ENCODE results near the gene PATE1.
"Not testable (repeated sequence)": the region's sequence is repeated elsewhere in the genome, so short reads cannot be mapped to it uniquely, and the experiment has no call there.

PATE1 gene, protein sequence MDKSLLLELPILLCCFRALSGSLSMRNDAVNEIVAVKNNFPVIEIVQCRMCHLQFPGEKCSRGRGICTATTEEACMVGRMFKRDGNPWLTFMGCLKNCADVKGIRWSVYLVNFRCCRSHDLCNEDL

GRCh38 chr11:125745979-125746378 is at the start of gene PATE1:
TSS of gene PATE1 (plus strand) at chr11:125746279. CDS start at chr11:125746305, 26 bp downstream.
- no peak for DNase-seq (ENCODE audit: low read depth in 1 of 2, low spot score in 1 of 2)

DNA sequence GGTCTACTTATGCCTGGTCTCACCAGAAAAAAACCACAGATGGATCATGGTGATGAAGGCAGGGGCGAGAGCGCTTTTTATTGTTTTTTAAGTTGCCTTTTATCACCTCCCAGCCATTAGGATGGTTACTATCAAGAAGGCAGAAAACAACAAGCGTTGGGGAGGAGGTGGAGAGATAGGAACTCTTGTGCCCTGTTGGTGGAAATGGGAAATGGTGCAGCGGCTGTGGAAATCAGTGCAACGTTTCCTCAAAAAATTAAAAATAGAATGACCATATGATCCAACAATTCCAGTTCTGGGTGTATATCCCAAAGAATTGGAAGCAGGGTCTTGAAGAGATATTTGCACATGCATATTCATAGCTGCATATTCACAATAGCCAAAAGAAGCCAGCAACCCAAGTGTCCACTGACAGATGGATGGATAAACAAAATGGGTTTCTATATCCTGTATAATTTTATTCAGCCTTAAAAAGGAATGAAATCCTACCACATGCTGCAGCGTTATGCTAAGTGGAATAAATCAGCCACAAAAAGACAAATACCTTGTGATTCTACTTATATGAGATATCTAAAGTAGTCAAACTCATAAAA is 45.0 kb upstream of the PATE1 start:
- no peak for DNase-seq (ENCODE audit: low read depth in 1 of 2, low spot score in 1 of 2)

DNA sequence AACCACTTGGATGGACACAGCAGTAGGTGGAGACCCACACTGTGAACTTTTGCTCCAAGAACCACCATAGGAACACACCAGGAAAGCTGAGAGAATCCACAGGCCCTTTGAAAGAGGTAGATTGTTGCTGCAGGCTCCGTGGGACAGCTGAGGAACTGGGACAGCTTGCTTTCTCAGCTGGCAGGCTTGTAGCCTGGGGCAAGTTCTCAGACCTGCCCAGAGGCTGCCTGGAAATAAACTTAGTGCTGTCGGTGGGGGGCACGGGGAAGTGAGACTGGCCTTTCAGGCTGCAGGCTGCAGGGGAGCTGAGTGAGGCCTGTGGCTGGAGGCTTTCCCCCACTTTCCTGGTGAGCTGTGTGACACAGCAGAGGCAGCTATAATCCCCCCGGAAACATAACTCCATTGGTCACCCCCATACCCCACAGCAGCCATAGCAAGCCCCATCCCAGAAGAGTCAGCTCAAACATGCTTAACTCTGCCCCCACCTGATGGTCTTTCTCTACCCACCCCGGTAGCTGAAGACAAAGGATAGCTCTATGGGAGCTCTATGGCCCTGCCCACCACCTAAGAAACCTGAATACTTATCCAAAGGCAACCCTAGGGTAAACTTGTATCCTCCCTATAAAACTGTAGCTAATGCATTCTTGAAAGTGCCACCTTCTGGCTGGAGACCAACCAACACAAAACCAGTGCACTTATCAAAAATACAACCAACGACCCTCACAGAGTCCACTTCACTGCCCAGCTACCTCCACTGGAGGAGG is 44.0 kb upstream of the PATE1 start:
- no peak for DNase-seq (ENCODE audit: low read depth in 1 of 2, low spot score in 1 of 2)

DNA sequence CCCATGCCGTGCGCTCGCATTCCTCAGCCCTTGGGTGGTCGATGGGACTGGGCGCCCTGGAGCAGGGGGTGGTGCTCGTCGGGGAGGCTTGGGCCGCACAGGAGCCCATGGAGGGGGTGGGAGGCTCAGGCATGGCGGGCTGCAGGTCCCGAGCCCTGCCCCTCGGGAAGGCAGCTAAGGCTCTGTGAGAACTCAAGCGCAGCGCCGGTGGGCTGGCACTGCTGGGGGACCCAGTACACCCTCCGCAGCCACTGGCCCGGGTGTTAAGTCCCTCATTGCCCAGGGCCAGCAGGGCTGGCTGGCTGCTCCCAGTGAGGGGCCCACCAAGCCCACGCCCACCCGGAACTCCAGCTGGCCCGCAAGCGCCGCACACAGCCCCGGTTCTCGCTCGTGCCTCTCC is 41.4 kb upstream of the PATE1 start:
- not testable (repeated sequence) for DNase-seq (ENCODE audit: low read depth in 1 of 2, low spot score in 1 of 2)

GRCh38 chr11:125720781-125721180 is 25.3 kb upstream of the PATE1 start:
- no peak for DNase-seq (ENCODE audit: low read depth in 1 of 2, low spot score in 1 of 2)

- DNase-seq (ENCODE audit: low read depth in 1 of 2, low spot score in 1 of 2): no peak
These were observed 22.0 kb upstream of the PATE1 start for GRCh38 chr11:125724125-125724524.

DNA sequence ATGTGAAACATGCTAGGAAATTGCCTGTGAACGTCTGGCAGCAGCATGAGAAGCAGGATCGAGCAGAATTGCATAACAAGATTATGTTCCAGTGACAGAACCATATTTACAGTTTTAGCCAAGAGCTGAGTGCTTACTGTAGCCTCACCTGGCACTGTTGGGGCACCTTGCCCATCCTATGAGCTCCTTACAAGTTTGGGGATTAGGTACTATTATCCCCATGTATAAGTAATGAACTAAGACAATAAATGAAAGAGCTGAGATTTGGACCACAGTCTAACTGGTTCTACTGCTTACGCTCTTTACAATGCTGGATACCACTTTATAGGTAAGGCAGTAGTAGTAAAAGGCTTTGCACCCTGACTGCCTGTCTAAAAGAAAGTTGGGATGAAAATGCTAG is 17.1 kb upstream of the PATE1 start:
- no peak for DNase-seq (ENCODE audit: low read depth in 1 of 2, low spot score in 1 of 2)

- DNase-seq (ENCODE audit: low read depth in 1 of 2, low spot score in 1 of 2): no peak
These were observed 5.5 kb upstream of the PATE1 start for GRCh38 chr11:125740617-125741016.

GRCh38 chr11:125743681-125744080 is 2.4 kb upstream of the PATE1 start:
- no peak for DNase-seq (ENCODE audit: low read depth in 1 of 2, low spot score in 1 of 2)

DNA sequence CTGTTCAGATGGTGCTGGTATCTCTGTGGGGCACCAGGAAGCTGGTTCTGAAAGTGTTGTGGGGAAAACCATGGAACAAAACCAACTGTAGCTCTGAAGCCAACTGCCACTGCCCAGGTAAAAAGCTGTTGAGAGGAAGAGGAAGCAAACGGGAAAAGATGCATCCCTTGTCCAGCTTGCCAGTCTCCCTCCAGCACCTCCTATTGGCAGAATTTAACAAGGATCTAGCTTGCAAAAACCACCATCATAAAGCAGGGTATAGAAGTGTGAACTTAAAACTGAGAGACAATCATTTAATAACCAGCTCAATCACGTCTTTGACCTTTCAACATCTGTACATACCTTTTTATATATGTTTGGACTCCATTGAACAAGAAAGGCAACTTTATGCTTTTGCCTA is 4.5 kb downstream of the PATE1 start:
- no peak for DNase-seq (ENCODE audit: low read depth in 1 of 2, low spot score in 1 of 2)

DNA sequence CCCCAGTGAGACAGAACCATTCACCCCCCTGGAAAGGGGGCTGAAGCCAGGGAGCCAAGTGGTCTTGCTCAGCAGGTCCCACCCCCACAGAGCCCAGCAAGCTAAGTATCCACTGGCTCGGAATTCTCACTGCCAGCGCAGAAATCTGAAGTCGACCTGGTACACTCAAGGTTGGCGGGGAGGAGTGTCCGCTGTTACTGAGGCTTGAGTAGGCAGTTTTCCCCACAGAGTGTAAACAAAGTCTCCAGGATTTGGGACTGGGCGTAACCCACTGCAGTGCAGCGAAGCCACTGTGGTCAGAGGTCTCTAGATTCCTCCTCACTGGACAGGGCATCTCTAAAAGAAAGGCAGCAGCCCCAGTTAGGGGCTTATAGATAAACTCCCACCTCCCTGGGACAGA is 10.0 kb downstream of the PATE1 start:
- DNase-seq (ENCODE audit: low read depth in 1 of 2, low spot score in 1 of 2): no peak

- no peak for DNase-seq (ENCODE audit: low read depth in 1 of 2, low spot score in 1 of 2)
These were observed 16.4 kb downstream of the PATE1 start for GRCh38 chr11:125762445-125762844.

DNA sequence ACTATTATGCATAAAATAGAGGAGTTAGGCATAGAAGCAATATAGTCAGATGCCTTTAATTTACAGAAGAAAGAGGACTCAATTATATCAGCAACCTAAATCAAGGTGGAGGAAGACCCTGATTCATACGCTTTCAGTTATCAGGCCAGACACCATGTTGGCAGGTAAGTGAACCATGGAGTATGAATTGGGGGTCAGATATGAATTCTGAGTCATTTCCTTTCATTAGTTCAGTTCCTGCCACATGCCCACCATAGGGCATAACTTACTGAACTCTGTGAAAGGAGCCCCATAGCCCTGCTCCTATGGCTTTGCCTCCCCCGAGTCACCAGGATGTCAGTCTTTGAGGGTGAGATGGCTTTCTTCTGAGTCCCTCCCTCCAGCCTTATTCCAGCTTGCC is 17.4 kb downstream of the PATE1 start:
- no peak for DNase-seq (ENCODE audit: low read depth in 1 of 2, low spot score in 1 of 2)

- no peak for DNase-seq (ENCODE audit: low read depth in 1 of 2, low spot score in 1 of 2)
These were observed 20.2 kb downstream of the PATE1 start for GRCh38 chr11:125766251-125766650.

DNA sequence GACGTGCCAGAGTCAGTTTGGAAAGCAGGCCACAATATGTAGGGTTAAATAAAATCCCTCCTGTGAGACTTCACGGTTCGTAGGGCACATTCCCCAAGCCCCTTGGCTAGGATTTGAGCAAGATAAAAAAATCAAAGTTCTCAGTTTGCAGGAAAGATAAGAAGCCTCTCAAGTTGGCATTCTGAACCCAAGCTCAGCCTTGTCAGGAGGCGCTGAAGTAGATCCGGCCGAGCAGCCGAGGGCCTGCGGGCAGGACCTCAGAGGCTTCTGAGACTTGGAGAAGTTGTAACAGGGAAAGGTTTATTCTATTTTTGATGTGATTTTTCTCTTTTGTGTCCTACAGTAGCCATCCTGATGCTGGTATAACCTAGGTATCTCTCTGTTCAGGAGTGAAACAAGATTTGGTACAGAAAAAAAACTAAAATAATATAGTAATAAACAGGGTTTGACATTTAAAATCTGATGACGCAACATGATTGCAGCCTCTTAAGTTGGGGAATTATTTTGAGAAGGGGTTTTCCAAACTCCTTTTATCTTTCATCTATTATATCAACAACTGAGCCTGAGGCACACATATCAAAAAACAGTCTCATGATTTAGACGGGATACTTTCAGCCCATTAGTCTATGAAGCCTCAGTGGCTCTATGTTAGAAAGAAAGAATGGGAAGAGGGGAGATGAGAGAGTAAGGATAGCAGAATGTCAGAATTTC is 22.4 kb downstream of the PATE1 start:
- no peak for DNase-seq (ENCODE audit: low read depth in 1 of 2, low spot score in 1 of 2)

- no peak for DNase-seq (ENCODE audit: low read depth in 1 of 2, low spot score in 1 of 2)
These were observed 24.5 kb downstream of the PATE1 start for GRCh38 chr11:125770583-125770982.

DNA sequence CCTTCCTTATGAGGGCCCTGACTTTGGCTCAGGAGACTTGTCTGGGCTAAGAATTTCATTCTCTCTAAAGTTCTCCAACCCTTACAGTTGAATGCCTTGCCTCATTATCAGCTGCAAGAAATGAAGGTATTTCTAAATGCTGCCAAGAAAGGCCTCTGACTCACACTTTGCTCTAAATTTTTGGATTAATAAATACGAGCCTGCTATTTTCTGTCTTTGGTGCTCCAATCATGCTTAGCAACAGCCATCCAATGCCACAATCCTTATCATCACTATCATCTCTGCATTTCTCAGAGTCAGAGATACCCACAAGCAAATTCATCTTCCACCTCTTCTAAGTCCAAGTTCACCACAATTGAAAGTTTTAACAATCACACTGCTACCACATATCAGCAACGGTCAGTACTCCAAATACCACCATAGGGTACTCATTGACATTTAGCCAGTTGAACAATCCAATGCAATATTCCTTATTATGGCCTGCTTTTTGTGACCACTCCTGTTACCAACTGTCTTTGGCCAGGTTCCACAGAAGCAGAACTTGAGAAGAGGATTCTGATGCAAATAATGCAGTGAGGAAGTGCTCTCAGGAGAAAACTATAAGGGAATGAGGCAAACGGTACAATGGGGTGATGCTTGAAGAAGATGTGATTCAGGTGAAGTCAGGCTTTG is 26.9 kb downstream of the PATE1 start:
- DNase-seq (ENCODE audit: low read depth in 1 of 2, low spot score in 1 of 2): no peak

GRCh38 chr11:125773516-125773915 is 27.4 kb downstream of the PATE1 start:
- no peak for DNase-seq (ENCODE audit: low read depth in 1 of 2, low spot score in 1 of 2)

- no peak for DNase-seq (ENCODE audit: low read depth in 1 of 2, low spot score in 1 of 2)
These were observed 31.2 kb downstream of the PATE1 start for GRCh38 chr11:125777309-125777708.

- no peak for DNase-seq (ENCODE audit: low read depth in 1 of 2, low spot score in 1 of 2)
These were observed 32.6 kb downstream of the PATE1 start, which contains the start of gene PATE2 for GRCh38 chr11:125778728-125779127. TSS of gene PATE2 (minus strand) at chr11:125778828. CDS start at chr11:125778773, 55 bp downstream.

DNA sequence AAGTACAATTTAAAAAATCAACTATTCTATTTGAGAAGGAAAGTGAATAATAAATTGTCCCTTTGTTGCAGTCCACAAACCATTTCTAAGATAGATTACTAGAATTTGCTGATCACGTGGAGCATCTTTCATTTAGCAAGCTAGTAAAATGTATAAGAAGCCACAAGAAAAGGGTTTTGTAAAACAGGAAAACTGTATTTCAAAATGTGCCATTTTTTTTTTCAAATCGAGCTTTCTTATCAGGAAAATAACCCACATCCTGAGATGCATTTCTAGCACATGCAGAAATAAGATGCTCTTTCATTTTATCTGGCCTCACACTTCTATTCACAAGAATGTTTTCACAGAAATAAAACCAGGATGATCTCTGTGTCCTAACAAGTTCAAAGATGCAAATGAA is 38.6 kb downstream of the PATE1 start:
- DNase-seq (ENCODE audit: low read depth in 1 of 2, low spot score in 1 of 2): no peak
